ENCODE measurements around the gene MMD.
"Not testable (repeated sequence)": the region's sequence is repeated elsewhere in the genome, so short reads cannot be mapped to it uniquely, and the experiment has no call there.

Gene MMD

DNA sequence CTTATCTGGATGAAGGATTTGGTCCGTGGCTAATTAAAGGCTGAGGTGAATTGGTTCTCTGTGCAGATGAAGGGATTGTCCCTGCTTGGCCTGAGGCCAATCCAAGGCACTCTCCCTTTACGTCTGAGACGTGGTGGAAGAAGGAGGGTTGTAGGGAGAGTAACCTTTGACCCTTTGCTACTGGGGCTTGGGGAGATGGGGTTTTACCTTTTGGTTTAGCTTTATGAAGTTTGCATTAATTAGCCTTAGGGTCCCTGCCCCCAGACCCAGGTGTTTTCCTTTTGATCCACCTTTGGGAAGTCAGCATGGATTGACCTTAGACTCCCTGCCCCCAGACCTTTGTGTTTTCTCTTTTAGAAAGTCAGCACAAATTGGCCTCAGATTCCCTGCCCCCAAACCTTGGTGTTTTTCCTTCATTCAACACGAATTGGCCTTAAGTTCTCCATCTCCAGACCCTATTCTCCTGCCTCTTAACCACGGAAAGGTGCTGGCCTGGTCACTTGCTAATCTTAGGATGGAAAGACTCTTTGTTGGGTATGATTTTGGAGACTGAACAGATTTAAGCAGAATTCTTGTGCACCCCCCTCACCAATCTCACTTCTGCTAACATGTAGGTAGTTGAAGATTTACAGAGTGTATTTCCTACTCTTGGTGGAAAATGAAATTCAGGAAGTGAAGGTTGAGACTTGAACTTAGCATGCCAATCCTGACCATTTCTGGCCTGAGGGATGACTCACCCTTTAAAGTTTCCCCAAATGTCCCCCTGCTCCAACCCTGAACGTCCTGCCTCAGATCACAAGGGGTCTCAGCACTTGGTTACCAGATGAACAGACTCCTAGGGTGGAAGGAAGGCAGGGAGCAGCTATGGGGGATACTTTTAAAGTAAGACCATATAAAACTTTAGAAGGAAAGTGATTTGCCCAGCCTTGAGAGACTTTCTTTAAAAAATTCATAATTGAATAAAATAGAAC, 23.1 kb upstream of the MMD start:
- DNase-seq (ENCODE audit: low read depth, low spot score): peak; percentile 83

- peak; percentile 61 for DNase-seq (ENCODE audit: low read depth, low spot score)
Observed at GRCh38 chr17:55443904-55444303, 22.3 kb upstream of the MMD start.

DNA sequence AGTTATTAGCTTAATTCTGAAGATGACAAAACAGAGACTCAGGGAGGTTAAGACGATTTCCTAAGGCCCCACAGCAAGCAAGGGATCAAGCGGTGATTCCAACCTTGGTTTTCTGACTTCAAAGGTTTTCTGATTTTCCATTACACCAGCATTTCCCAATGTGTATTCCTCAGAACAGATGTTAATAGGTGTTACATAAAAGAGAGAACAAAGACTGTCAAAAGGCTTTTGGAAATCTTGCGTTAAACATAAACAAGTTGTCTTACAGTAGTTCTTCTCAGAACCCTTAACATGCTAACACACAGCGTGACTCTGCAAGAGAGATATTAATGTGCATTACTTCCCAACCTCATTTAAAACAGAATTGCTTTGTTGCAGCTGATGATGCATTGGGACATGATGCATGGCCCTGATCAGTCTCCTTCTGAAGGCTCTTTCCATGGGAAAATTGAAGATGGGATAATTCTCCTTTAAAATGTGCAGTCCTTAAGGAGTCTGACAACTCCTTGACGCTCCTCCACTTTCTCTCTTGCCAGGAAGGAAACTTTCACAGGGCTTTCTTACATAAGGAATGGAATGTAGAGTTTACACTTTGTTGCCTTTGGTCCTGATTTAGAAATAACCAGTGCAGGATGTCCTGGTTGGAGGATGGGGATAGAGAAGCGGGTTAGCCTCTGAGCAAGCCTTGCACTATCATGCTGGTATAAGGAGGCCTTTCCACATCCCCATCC, 21.5 kb upstream of the MMD start:
- DNase-seq (ENCODE audit: low read depth, low spot score): no peak

- no peak for DNase-seq (ENCODE audit: low read depth, low spot score)
Observed at GRCh38 chr17:55442462-55442861, 20.8 kb upstream of the MMD start.

DNA sequence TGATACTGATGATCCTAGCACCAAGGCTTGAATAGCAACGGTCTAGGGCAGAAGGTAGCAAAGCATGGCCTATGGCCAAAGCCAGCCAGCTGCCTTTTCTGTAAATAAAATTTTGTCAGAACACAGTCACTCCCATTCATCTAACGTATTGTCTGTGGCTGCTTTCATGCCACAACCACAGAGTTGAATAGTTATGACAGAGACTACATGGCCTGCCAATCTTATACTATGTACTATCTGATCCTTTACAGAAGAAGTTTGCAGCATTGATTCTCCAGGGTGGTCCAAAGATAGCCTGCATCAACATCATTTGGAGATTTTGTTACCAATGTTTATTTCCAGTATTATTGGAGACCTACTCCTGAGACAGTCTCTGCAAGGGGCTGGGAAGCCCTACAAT, 19.9 kb upstream of the MMD start:
- DNase-seq (ENCODE audit: low read depth, low spot score): no peak

DNA sequence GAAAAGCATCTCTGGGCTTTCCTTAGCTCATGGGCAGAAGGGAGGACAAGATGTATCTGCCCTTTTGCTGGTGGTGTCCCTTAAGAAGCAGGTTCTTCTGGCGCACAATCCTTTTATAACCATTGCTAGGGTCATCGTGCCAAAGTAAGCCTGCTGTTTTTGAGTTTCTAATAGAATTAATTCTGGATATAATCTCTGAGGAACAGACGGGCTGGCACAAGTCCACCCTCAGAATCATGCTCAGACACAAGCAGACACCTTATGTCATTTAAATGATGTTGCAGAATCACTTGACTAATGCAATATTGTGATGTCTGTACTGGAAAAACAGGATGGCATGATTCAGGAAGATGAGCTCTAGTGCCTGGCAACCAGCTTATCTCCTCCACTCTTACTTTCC, 18.8 kb upstream of the MMD start:
- no peak for DNase-seq (ENCODE audit: low read depth, low spot score)

GRCh38 chr17:55437159-55437605, 15.5 kb upstream of the MMD start:
- DNase-seq (ENCODE audit: low read depth, low spot score): no peak

DNA sequence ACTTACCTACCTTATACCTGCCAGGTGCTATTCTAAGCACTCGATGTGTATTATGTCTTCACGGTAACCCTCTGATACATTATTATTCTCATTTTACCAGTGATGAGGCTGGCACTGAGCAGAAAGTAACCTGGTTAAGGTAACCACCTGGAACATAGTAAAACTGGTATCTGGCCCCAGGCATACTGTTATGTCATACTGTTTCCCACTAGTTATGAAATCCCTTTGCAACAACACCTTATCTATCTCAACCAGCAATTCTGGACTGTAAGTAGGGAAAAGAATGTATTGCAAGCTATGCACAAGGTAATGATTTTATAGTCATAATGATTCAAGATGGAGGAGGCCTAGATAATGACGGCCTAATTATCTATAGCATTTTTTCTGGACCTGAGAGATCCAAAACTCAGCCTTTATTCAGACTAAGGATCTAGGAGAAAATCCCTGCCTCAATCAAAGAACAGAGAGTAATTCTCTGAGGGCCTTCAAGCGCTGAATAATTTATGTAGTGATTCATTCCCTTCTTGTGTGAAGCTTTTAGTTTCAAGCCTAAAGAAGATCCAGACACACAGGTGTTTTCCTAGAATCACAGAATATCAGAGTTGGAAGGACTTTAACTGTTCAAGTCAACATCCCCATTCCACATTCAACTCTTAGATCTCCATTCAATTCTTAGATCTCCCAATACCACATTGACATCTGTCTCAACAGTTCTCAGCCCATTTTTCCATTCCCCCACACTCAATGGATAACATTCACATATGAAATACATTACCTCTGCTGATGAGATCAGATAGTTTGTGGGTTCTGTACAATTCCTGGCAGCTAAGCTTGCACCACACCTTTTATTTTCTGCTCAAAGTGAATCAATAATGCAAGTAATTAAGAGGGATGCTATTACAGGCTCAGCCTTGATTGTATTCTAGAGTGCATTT, 14.9 kb upstream of the MMD start:
- DNase-seq (ENCODE audit: low read depth, low spot score): no peak

GRCh38 chr17:55435408-55435807, 13.8 kb upstream of the MMD start:
- DNase-seq (ENCODE audit: low read depth, low spot score): no peak

GRCh38 chr17:55434721-55435120, 13.1 kb upstream of the MMD start:
- DNase-seq (ENCODE audit: low read depth, low spot score): no peak

DNA sequence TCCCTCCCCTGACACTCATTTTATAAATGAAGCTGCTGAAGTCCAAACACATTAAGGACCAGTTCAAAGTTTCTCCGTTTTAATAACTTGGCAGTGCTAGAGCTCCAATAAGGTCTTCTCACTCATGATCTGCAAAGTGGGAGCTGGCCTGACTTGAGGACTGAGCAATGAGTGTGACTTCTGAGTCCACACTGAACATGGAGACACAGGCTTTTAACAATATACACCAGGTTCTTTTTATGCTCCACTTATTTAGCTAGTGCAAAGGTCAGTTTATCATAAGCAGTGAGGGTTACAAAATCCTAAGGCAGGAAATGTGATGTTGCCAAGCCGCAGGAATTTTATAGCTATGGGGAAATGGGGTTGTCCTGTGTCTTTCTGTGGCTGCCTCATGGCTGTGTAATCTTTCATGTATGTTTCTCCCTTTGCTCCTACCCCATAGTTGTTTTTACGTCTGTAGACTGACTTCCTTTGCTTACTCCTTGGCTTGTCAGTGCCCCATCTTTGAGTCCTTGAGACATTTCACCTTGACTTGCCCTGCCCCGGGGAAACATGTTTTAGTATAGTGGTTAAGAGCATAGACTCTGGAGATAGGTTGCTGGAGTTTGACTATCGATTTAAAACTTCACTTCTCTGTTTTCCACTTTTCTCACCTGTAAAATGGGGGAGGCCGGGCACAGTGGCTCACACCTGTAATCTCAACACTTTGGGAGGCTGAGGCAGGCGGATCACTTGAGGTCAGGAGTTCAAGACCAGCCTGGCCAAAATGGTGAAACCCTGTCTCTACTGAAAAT, 12.2 kb upstream of the MMD start:
- DNase-seq (ENCODE audit: low read depth, low spot score): no peak

DNA sequence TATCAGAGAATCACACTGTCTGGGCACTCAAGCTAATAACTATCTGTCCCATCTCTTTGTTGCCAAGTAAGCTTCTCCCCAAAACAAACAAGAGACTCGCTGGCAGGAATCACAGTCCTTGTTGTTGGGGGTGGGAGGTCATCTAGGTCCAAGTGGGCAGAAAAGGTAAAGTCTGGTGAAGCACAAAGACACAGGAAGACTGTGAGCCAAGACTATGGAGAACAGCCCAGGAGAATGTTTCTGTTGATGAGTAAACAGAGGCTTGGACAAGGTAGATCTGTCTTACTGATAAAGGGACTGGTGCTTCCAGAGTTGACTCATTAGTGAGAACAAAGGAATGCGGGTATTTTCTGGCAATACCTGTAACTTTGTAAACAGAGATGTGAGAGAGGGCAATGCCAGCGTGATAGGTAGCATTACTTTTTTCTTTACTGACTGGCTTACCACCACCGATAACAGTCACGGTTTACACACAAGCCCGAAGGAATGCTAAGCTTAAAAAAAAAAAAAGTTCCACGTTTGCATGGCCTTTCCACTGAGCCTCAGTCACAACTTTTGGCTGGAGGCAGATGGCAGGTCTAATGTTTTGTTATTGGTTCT, 11.5 kb upstream of the MMD start:
- DNase-seq (ENCODE audit: low read depth, low spot score): peak; percentile 81

DNA sequence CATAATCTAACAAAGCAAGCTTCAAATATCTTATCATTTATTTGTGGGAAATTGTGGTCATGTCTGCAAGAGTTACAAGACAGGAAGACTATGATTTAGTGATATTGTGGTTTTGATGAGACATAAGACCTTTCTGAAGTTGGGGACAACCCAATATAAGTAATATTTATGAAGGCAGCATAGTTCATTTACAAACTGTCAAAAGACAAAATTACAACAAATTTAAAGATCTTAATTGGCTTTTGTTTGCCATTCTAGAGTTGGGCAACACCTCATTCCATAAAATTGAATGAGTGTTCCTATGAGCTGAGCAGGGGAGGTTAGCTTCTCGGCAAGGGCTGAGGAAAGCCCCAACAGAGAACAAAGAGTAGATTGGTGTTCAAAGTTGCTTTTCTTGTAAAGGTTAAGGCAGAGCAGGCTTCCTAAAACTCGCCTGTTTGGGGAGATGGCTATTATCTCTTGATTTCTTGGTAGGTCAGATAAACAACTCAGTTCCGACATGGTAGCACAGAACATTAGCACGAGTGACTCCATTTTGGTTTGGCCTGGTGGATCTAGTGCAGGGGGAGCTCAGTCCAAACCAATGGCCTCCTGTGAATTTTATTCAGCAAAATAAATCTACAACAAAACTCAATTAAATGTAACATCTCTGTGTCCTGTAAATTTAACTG, 10.9 kb upstream of the MMD start:
- DNase-seq (ENCODE audit: low read depth, low spot score): no peak

DNA sequence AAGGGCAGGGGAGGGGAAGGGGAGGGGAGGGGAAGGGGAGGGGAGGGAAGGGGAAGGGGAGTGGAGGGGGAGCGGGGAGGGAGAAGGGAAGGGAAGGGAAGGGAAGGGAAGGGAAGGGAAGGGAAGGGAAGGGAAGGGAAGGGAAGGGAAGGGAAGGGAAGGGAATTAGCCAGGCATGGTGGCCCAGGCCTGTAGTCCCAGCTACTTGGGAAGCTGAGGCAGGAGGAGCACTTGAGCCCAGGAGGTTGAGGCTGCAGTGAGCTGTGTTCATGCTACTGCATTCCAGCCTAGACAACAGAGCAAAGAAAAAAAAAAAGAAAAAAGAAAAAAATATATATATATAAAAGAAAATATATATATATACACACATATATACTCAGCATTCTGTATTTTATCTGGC, 10.3 kb upstream of the MMD start:
- not testable (repeated sequence) for DNase-seq (ENCODE audit: low read depth, low spot score)

DNA sequence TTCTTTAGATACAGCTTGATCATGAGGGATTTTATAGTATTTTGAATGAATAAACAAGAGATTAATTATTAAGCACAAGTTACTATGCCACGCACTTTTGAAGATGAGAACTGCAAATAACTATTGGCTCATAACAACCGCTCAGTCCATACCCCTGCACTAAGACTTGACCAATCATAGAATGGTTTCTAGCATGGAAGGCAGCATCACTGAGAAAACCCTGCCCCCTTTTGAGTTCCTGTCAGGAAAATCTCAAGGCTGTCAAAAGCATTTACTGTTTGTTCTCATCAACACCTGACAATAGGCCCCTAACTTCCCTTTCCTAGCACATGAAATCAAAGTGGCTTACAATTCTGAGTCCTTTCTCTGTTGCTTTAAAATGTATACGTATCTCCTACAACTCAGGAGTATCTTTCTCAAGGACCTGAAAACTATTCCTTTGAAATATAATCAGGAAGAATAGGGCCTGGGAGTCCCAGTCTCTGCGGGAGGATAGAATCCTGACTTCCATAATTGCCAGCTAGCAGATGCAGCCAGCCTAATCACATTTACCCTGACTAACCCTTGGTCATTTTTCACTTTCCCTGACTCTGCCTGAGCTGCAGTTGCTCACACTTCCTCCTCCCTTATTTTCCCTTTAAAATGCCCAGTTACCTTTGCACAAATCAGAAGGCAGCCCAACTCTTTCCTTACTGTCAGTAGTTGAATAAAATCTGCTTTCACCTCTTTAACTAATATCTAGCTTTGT, 9.1 kb upstream of the MMD start:
- peak; percentile 10 for DNase-seq (ENCODE audit: low read depth, low spot score)

DNA sequence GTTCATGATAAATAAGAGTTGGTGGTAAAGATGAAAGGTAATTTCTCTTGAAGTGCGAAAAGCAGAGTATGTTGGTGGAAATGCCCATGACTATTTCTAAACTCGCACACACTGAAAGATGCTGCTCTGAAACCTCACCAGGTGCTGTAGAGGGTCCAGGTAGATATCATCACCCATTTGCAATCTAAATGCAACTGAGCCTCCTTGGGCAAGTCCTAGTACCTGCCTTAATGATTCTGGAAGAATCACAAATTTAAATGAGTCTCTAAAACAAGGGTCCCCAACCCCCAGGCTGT, 5.9 kb upstream of the MMD start:
- no peak for DNase-seq (ENCODE audit: low read depth, low spot score)

- DNase-seq (ENCODE audit: low read depth, low spot score): no peak
Observed at GRCh38 chr17:55426851-55427586, 5.4 kb upstream of the MMD start.

GRCh38 chr17:55424893-55425540, 3.4 kb upstream of the MMD start:
- DNase-seq (ENCODE audit: low read depth, low spot score): no peak
